ENCODE data around the gene GPR39. TPM values are rescaled to one million over a fixed set of nuclear protein-coding genes. Genes with fewer than 3 reads are reported as not detected.

GPR39 gene
- total RNA-seq, 1 experiment from 2014 or later: 0.50 TPM

- H4K91ac ChIP-seq (ENCODE audit: insufficient read length, low read depth, low read length): no peak overlapping the region
- H3K4me3 Mint-ChIP-seq: no peak overlapping the region
These were observed 21.5 kb downstream of the GPR39 start for GRCh38 chr2:132437852-132438669.

More at GRCh38 chr2:132437852-132438669, 21.5 kb downstream of the GPR39 start:
- Mint-ChIP-seq H3K9me3 (no peaks in the 10 kb centered on the region), H3K4me1 (peaks cover 22 to 28% of the 10 kb centered on the region in 2 experiments), H3K27me3 (ENCODE audit: low read depth) (no peaks in the 10 kb centered on the region; the same call in 1 of the 2 replicates), H3K36me3 (ENCODE audit: insufficient read depth in 1 of 3, low read depth in 3 of 3) (no peaks in the 10 kb centered on the region), H3K27ac (no peak overlapping the region)
- Histone ChIP-seq H2BK12ac (ENCODE audit: insufficient read length, low read depth, low read length) (no peak overlapping the region), H2BK20ac (ENCODE audit: low read depth, low read length, poor library complexity, severe bottlenecking) (no peak overlapping the region), H3K27me3 (ENCODE audit: insufficient read depth, low read length) (no peaks in the 10 kb centered on the region), H2AK5ac (ENCODE audit: insufficient read length, low read length) (no peak overlapping the region), H3K4me1 (ENCODE audit: insufficient read depth, low read length) (peaks cover 11% of the 10 kb centered on the region; the same call in 1 of the 2 replicates), H4K5ac (ENCODE audit: insufficient read length, low read depth, low read length) (no peak overlapping the region), H2BK120ac (ENCODE audit: low read depth, low read length, poor library complexity, severe bottlenecking) (no peak overlapping the region), H3K9ac (ENCODE audit: extremely low read depth, insufficient read length, low read length) (no peak overlapping the region), H3T11ph (ENCODE audit: low read length) (no peak overlapping the region), H3K79me1 (ENCODE audit: insufficient read depth, low read depth, low read length, poor library complexity, severe bottlenecking) (no peaks in the 10 kb centered on the region), H3K18ac (ENCODE audit: insufficient read length, low read depth, low read length) (no peak overlapping the region), H4K8ac (replicated peaks; ENCODE audit: insufficient read length, low read depth, low read length) (no peak overlapping the region), H4K20me1 (ENCODE audit: control insufficient read depth, insufficient read depth, insufficient read length) (no peaks in the 10 kb centered on the region), H3K14ac (ENCODE audit: insufficient read depth, low read length) (no peak overlapping the region), H3K9me3 (ENCODE audit: control insufficient read depth, low read depth, low read length) (no peaks in the 10 kb centered on the region), H2AFZ (ENCODE audit: low read length) (no peak overlapping the region), H3K4ac (ENCODE audit: low read depth, low read length) (no peak overlapping the region), H2BK15ac (ENCODE audit: low read depth, low read length) (no peak overlapping the region), H3K4me2 (ENCODE audit: insufficient read depth, insufficient read length, low read length) (no peak overlapping the region), H3K56ac (ENCODE audit: insufficient read length, low read depth, low read length) (no peak overlapping the region), H3K23me2 (ENCODE audit: insufficient read length, low read depth, low read length, poor library complexity, severe bottlenecking) (no peaks in the 10 kb centered on the region), H3K27ac (ENCODE audit: insufficient read length, low read depth, low read length) (no peak overlapping the region), H2BK5ac (ENCODE audit: insufficient read length, low read length) (no peak overlapping the region), H3K23ac (ENCODE audit: insufficient read length, low read depth, low read length) (no peak overlapping the region), H3K79me2 (ENCODE audit: insufficient read depth, low read length) (no peaks in the 10 kb centered on the region)
- no CpG with 5 or more reads among the region's 5 CpGs for WGBS (ENCODE audit: extremely low coverage, insufficient read length, low lambda C conversion rate)
- no peak for DNase-seq
- TF ChIP-seq CTCF (conservative IDR thresholded peaks at IDR 0.05): no peak

All from H9 (cell line).